Natural killer cell (primary cell): ENCODE results near the gene DCK. TPM values are rescaled to one million over a fixed set of nuclear protein-coding genes. Genes with fewer than 3 reads are reported as not detected.

ENCODE experiments used
- ATAC-seq, 3 donors: fragments of 150-1000 bp in 2 of 3; fragments of 200-7000 bp in 1 of 3; cut with Tn5 transposase; 1 replicate in 1 of 3; 2 replicates in 2 of 3; pipeline ENCODE4 v1.10.0; 2021; ENCODE audit warnings: mild to moderate bottlenecking in 2 of 3, moderate library complexity in 2 of 3
- DNase-seq, 2 donors: peaks; one replicate each; pipeline versions ENCODE4 v3.0.0 to v3.0.0-alpha.2; 2013 to 2021; ENCODE audit warnings: mixed read lengths in 1 of 2
- H3K27ac ChIP-seq: one replicate; pipeline ENCODE4 v1.5.1; 2013; ENCODE audit warnings: mild to moderate bottlenecking, low read length
- H3K27me3 ChIP-seq: one replicate; pipeline ENCODE4 v1.6.1; 2013; ENCODE audit warnings: low read length; ENCODE audit not compliant: control insufficient read depth, insufficient read depth
- H3K36me3 ChIP-seq: one replicate; pipeline ENCODE4 v1.6.1; 2013; ENCODE audit warnings: low read length; ENCODE audit not compliant: control insufficient read depth, insufficient read depth
- H3K4me1 ChIP-seq: one replicate; pipeline ENCODE4 v1.6.1; 2013; ENCODE audit warnings: low read length; ENCODE audit not compliant: control insufficient read depth, insufficient read depth
- H3K4me3 ChIP-seq: one replicate; pipeline ENCODE4 v1.5.1; 2013; ENCODE audit warnings: low read length
- H3K9me3 ChIP-seq: one replicate; pipeline ENCODE4 v1.6.1; 2013; ENCODE audit warnings: low read length; ENCODE audit not compliant: control insufficient read depth, insufficient read depth
- H3K27ac Mint-ChIP-seq, 2 donors: one replicate each; pipeline ENCODE4 v1.8.0; 2022; ENCODE audit warnings: mild to moderate bottlenecking in 2 of 2, mixed read lengths in 2 of 2, moderate library complexity in 1 of 2
- H3K27me3 Mint-ChIP-seq, 2 donors: one replicate each; pipeline ENCODE4 v1.8.0; 2022; ENCODE audit warnings: low read depth in 2 of 2, mixed read lengths in 2 of 2
- H3K36me3 Mint-ChIP-seq: one replicate; pipeline ENCODE4 v1.8.0; 2022; ENCODE audit warnings: mixed read lengths
- H3K4me1 Mint-ChIP-seq, 2 donors: one replicate each; pipeline ENCODE4 v1.8.0; 2022; ENCODE audit warnings: mixed read lengths in 2 of 2
- H3K4me3 Mint-ChIP-seq: one replicate; pipeline ENCODE4 v1.8.0; 2022; ENCODE audit warnings: mild to moderate bottlenecking, moderate library complexity, mixed read lengths
- H3K9me3 Mint-ChIP-seq, 2 donors: one replicate each; pipeline ENCODE4 v1.8.0; 2022; ENCODE audit warnings: mixed read lengths in 2 of 2
- WGBS: methylation state at CpG from one replicate; pipeline ENCODE4 v1.1.7; 2013; ENCODE audit warnings: missing lambda C conversion rate; ENCODE audit not compliant: insufficient coverage; 5-methylcytosine and 5-hydroxymethylcytosine counted together
- intact Hi-C: fragments of 100-400 bp; cut with micrococcal nuclease; formaldehyde crosslinking; loops from one replicate; pipeline ENCODE4 v1.14.2; 2022
- total RNA-seq, 4 donors: library from RNA; stranded (reverse); fragments of 120-200 nt in 1 of 4; gene quantifications; one replicate each; pipeline versions ENCODE4 v1.2.3 to v1.2.4, GENCODE V29; 2013 to 2022
- TF ChIP-seq, protein P1 (sequence below): fragments of 200-600 bp; IDR thresholded peaks from one replicate; pipeline ENCODE4 v1.8.0; 2022; ENCODE audit warnings: antibody characterized with exemption

The DCK gene
- total RNA-seq, 3 donors from 2014 or later (not counting 1 experiment from before 2014, with no cell fraction given), result 28.3 to 32.7 (median 29.5) TPM

DNA sequence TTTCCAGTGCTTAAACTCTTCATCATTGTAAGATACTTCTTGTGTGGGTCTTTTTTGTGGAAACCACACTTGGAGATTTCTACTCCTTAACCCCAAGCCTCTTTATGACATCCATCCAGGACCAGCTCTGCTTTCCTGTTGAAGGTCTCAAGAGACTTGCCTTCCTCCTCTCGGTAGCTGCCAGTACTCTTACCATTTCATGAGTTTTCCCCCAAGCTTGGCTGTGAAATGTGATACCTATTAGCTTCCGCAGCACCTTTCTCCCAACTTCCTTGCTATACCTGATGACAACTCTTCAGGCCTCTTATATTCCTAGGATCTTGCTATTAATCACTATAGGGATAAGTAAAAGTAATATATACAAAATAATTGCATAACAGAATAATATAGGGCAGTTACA lies 1.9 kb upstream of the DCK start:
- Mint-ChIP-seq H3K27me3 (no peaks in the 10 kb centered on the region), H3K4me1 (peaks cover 42 to 44% of the 10 kb centered on the region in 2 donors), H3K36me3 (no peaks in the 10 kb centered on the region), H3K27ac (peak overlapping the region in 1 of 2 donors; percentile 90), H3K4me3 (peak overlapping the region; percentile 47), H3K9me3 (no peaks in the 10 kb centered on the region)
- no peak overlapping the region for H3K27ac ChIP-seq
- TF ChIP-seq, protein P1, sequence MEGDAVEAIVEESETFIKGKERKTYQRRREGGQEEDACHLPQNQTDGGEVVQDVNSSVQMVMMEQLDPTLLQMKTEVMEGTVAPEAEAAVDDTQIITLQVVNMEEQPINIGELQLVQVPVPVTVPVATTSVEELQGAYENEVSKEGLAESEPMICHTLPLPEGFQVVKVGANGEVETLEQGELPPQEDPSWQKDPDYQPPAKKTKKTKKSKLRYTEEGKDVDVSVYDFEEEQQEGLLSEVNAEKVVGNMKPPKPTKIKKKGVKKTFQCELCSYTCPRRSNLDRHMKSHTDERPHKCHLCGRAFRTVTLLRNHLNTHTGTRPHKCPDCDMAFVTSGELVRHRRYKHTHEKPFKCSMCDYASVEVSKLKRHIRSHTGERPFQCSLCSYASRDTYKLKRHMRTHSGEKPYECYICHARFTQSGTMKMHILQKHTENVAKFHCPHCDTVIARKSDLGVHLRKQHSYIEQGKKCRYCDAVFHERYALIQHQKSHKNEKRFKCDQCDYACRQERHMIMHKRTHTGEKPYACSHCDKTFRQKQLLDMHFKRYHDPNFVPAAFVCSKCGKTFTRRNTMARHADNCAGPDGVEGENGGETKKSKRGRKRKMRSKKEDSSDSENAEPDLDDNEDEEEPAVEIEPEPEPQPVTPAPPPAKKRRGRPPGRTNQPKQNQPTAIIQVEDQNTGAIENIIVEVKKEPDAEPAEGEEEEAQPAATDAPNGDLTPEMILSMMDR, result no peak
- H3K36me3 ChIP-seq, result no peaks in the 10 kb centered on the region
- DNase-seq, result no peak
- no peaks in the 10 kb centered on the region for H3K27me3 ChIP-seq
- no peak overlapping the region for H3K4me3 ChIP-seq
- peaks cover 18% of the 10 kb centered on the region for H3K4me1 ChIP-seq
- 78% methylated on average over 1 of the region's 2 CpGs for WGBS
- no peak for ATAC-seq
- intact Hi-C loops, result loop anchor here (5.0 to 10.0 kb wide), 2 partner anchors 89 to 307 kb away; partner anchors contain the start of genes MOB1B and UTP3
- no peaks in the 10 kb centered on the region for H3K9me3 ChIP-seq

DNA sequence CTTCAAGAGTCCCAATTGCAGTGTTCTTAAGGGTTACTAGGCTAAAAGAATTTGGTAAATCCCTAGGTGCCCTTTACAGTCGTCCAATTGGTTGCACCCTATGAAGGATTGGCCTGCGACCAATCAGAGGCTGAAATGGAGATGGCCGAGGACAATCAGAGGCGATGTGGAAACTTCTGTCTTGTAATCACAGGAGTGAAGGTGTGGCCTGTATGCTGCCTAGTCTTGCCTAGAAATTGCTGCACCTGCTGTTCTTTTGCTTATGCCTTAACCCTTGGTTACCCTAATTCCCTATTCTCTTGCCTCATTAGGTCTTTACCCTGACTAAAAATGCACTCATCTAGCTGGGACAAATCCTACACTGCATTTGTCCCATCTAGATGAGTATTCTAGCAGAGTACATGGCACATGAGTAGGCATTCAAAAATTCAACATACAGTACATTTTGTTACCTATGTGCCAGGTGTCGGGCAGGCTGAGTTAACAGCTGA lies 1.0 kb upstream of the DCK start:
- TF ChIP-seq, protein P1, result no peak
- ATAC-seq (no peak), DNase-seq (no peak)
- Mint-ChIP-seq H3K9me3 (no peaks in the 10 kb centered on the region), H3K4me3 (peak overlapping the region; percentile 95), H3K36me3 (no peaks in the 10 kb centered on the region), H3K27ac (peak overlapping the region; percentile 87 to 90), H3K27me3 (no peaks in the 10 kb centered on the region), H3K4me1 (peaks cover 50 to 53% of the 10 kb centered on the region in 2 donors)
- Histone ChIP-seq H3K4me1 (peaks cover 18% of the 10 kb centered on the region), H3K27me3 (no peaks in the 10 kb centered on the region), H3K4me3 (no peak overlapping the region), H3K9me3 (no peaks in the 10 kb centered on the region), H3K27ac (peak overlapping the region; percentile 82), H3K36me3 (no peaks in the 10 kb centered on the region)
- intact Hi-C loops, result loop anchor here (5.0 to 10.0 kb wide), 2 partner anchors 90 to 308 kb away; partner anchors contain the start of genes MOB1B and UTP3
- WGBS, result 94% methylated on average over 5 of the region's 5 CpGs

DNA sequence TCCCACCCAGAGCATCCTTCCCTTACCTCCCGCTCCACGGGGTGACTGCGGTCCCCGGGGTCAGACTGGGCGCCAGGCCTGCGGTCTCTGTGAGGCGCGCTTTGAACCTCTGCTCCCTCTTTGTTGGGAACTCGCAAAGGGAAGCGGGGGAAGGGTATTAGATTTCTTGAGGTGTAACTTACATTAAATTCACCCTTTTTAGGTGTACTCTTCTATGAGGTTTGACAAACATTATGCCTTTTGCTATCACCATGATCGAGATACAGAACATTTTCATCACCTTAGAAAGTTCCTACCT lies 569 bp downstream of the DCK start:
- H3K4me3 ChIP-seq, result peak overlapping the region; percentile 99
- H3K4me1 ChIP-seq, result peaks cover 25% of the 10 kb centered on the region
- Mint-ChIP-seq H3K4me3 (peak overlapping the region; percentile 95), H3K27me3 (no peaks in the 10 kb centered on the region), H3K4me1 (peaks cover 54 to 57% of the 10 kb centered on the region in 2 donors), H3K9me3 (no peaks in the 10 kb centered on the region), H3K27ac (peak overlapping the region; percentile 87 to 90), H3K36me3 (no peaks in the 10 kb centered on the region)
- DNase-seq (no peak), ATAC-seq (no peak)
- 0% methylated on average over 10 of the region's 11 CpGs for WGBS
- TF ChIP-seq, protein P1, result no peak
- no peaks in the 10 kb centered on the region for H3K9me3 ChIP-seq
- intact Hi-C loops, result loop anchor here (2.0 to 10.0 kb wide), 4 partner anchors 15 to 309 kb away; partner anchors contain the start of genes MOB1B and UTP3
- no peaks in the 10 kb centered on the region for H3K27me3 ChIP-seq
- peak overlapping the region; percentile 77 for H3K27ac ChIP-seq
- peaks cover 7% of the 10 kb centered on the region for H3K36me3 ChIP-seq
